PC-3 (cell line): ENCODE measurements around the gene DNAJC3.

Source experiments
- EZH2 ChIP-seq: fragments of 300-600 bp; sonication (generic); IDR thresholded peaks from one replicate; pipeline ENCODE4 v1.6.1; 2017; ENCODE audit warnings: antibody characterized with exemption, mild to moderate bottlenecking, low read length; ENCODE audit not compliant: unreplicated experiment
- TF ChIP-seq, protein P1 (sequence below): fragments of 300-600 bp; sonication (generic); conservative IDR thresholded peaks from 2 replicates; pipeline ENCODE4 v1.5.1; 2017; ENCODE audit warnings: antibody characterized with exemption, low read depth, mild to moderate bottlenecking, low read length

DNA sequence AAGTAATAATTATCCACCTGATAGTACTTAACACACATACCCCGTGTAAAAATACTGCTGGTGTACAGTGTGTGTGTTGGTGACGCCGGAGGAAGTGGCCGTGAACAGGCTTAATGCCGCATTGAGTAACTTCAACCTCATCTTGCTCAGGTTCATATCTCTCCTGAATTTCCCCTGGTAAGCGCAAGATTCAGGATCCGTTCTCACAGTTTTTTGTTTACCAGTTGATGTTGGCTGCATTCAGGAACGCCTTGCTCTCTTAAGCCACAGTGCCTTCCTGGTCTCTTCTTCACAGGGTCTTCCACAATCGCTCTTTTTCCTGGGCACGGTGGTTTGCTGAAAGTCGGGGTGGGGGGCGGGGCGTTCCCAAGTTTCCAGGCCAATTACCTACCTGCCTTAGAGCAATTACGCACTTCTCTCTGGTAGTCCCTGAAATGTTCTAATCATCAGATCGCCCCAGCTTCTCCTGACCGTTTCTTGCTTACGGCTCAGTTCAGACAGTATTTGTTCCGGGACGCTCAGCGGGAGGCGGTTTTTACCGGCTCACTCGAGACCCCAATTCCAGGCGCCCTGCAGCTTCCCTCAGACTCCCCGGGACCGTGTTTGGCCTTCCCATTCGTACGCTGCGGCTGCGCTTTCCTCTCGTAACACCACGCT lies 706 bp upstream of the DNAJC3 start:
- TF ChIP-seq, protein P1, sequence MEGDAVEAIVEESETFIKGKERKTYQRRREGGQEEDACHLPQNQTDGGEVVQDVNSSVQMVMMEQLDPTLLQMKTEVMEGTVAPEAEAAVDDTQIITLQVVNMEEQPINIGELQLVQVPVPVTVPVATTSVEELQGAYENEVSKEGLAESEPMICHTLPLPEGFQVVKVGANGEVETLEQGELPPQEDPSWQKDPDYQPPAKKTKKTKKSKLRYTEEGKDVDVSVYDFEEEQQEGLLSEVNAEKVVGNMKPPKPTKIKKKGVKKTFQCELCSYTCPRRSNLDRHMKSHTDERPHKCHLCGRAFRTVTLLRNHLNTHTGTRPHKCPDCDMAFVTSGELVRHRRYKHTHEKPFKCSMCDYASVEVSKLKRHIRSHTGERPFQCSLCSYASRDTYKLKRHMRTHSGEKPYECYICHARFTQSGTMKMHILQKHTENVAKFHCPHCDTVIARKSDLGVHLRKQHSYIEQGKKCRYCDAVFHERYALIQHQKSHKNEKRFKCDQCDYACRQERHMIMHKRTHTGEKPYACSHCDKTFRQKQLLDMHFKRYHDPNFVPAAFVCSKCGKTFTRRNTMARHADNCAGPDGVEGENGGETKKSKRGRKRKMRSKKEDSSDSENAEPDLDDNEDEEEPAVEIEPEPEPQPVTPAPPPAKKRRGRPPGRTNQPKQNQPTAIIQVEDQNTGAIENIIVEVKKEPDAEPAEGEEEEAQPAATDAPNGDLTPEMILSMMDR = no peak
- TF ChIP-seq EZH2 = no peak
